SK-N-SH (cell line): ENCODE results near the gene NISCH.

Experiments used
- CHD2 ChIP-seq: fragments of 150-350 bp; IDR thresholded peaks from 2 replicates; pipeline ENCODE4 v1.6.1; 2018; ENCODE audit warnings: low read length; ENCODE audit not compliant: partially characterized antibody
- CTCF ChIP-seq: fragments of 200-600 bp; sonication (generic); IDR thresholded peaks from 2 replicates; pipeline ENCODE4 v1.6.1; 2017; ENCODE audit warnings: antibody characterized with exemption, mild to moderate bottlenecking, moderate library complexity
- JUND ChIP-seq: IDR thresholded peaks from 2 replicates; pipeline ENCODE4 v1.4.0; 2012
- MAX ChIP-seq: IDR thresholded peaks from 2 replicates; pipeline ENCODE4 v1.4.0; 2012; ENCODE audit warnings: low read depth
- NRF1 ChIP-seq: IDR thresholded peaks from 2 replicates; pipeline ENCODE4 v1.6.1; 2012; ENCODE audit warnings: low read depth, mild to moderate bottlenecking, low read length
- POLR2AphosphoS5 ChIP-seq: IDR thresholded peaks from 2 replicates; pipeline ENCODE4 v1.6.1; 2012; ENCODE audit warnings: low read depth, low read length
- RAD21 ChIP-seq: IDR thresholded peaks from 2 replicates; pipeline ENCODE4 v1.6.1; 2012; ENCODE audit warnings: mild to moderate bottlenecking, low read length
- RCOR1 ChIP-seq: fragments of 150-350 bp; IDR thresholded peaks from 2 replicates; pipeline ENCODE4 v1.6.1; 2017; ENCODE audit warnings: antibody characterized with exemption, low read length
- REST ChIP-seq: IDR thresholded peaks from 2 replicates; pipeline ENCODE4 v1.6.1; 2012; ENCODE audit warnings: mild to moderate bottlenecking, low read depth, low read length, moderate library complexity
- RFX5 ChIP-seq: IDR thresholded peaks from 2 replicates; pipeline ENCODE4 v1.6.1; 2012; ENCODE audit warnings: mild to moderate bottlenecking, improper control_type of control experiment, low read length
- RXRA ChIP-seq: IDR thresholded peaks from 2 replicates; pipeline ENCODE4 v1.4.0; 2012; ENCODE audit warnings: low read depth, mild to moderate bottlenecking, borderline replicate concordance
- TAF1 ChIP-seq: IDR thresholded peaks from 2 replicates; pipeline ENCODE4 v1.6.1; 2012; ENCODE audit warnings: low read depth, mild to moderate bottlenecking, low read length, moderate library complexity, borderline replicate concordance
- TEAD4 ChIP-seq: IDR thresholded peaks from 2 replicates; pipeline ENCODE4 v1.4.0; 2012; ENCODE audit warnings: mild to moderate bottlenecking, borderline replicate concordance; ENCODE audit not compliant: insufficient read depth
- YY1 ChIP-seq: IDR thresholded peaks from 2 replicates; pipeline ENCODE4 v1.4.0; 2012; ENCODE audit warnings: low read depth, mild to moderate bottlenecking

DNA sequence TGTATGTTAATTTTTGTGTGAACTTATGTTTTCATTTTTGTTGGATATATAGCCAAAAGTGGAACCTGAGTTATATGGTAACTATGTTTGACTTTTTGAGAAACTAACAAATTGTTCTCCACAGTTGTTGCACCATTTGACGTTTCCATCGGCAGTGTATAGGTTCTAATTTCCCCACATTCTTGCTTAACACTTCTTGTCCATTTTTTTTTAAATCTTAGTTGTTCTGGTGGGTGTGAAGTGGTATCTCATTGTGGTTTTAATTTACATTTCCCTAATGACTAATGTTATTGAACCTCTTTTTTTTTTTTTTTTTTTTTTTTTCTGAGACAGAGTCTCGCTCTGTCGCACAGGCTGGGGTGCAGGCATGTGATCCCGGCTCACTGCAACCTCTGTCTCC, 8.0 kb downstream of the NISCH start:
- no peak for TF ChIP-seq CTCF
- TF ChIP-seq CHD2 = no peak
- TF ChIP-seq JUND = no peak
- no peak for TF ChIP-seq RAD21
- no peak for TF ChIP-seq TAF1
- TF ChIP-seq NRF1 = no peak
- TF ChIP-seq RCOR1 = no peak
- no peak for TF ChIP-seq RFX5
- TF ChIP-seq REST = no peak
- TF ChIP-seq TEAD4 = no peak
- TF ChIP-seq POLR2AphosphoS5 = no peak
- no peak for TF ChIP-seq RXRA
- TF ChIP-seq YY1 = no peak
- TF ChIP-seq MAX = no peak
